Memory B cell (primary cell): ENCODE data around the gene NAA60.

Source experiments
- ATAC-seq: fragments of 150-1000 bp; cut with Tn5 transposase; 2 replicates; pipeline ENCODE4 v1.10.0; 2021; ENCODE audit warnings: low read depth, mild to moderate bottlenecking, moderate library complexity
- DNase-seq, 2 donors: peaks; one replicate each; pipeline ENCODE4 v3.0.0; 2022; ENCODE audit warnings: low spot score in 2 of 2
- H3K27ac Mint-ChIP-seq: one replicate; pipeline ENCODE4 v1.8.0; 2022; ENCODE audit warnings: mild to moderate bottlenecking, moderate library complexity, mixed read lengths
- H3K27me3 Mint-ChIP-seq: one replicate; pipeline ENCODE4 v1.8.0; 2022; ENCODE audit warnings: mixed read lengths
- H3K36me3 Mint-ChIP-seq: one replicate; pipeline ENCODE4 v1.8.0; 2022; ENCODE audit warnings: mild to moderate bottlenecking, mixed read lengths
- H3K4me1 Mint-ChIP-seq: one replicate; pipeline ENCODE4 v1.8.0; 2022; ENCODE audit warnings: mixed read lengths
- H3K4me3 Mint-ChIP-seq: one replicate; pipeline ENCODE4 v1.8.0; 2022; ENCODE audit warnings: mild to moderate bottlenecking, moderate library complexity, mixed read lengths
- H3K9me3 Mint-ChIP-seq: one replicate; pipeline ENCODE4 v1.8.0; 2022; ENCODE audit warnings: mixed read lengths

NAA60 gene

DNA sequence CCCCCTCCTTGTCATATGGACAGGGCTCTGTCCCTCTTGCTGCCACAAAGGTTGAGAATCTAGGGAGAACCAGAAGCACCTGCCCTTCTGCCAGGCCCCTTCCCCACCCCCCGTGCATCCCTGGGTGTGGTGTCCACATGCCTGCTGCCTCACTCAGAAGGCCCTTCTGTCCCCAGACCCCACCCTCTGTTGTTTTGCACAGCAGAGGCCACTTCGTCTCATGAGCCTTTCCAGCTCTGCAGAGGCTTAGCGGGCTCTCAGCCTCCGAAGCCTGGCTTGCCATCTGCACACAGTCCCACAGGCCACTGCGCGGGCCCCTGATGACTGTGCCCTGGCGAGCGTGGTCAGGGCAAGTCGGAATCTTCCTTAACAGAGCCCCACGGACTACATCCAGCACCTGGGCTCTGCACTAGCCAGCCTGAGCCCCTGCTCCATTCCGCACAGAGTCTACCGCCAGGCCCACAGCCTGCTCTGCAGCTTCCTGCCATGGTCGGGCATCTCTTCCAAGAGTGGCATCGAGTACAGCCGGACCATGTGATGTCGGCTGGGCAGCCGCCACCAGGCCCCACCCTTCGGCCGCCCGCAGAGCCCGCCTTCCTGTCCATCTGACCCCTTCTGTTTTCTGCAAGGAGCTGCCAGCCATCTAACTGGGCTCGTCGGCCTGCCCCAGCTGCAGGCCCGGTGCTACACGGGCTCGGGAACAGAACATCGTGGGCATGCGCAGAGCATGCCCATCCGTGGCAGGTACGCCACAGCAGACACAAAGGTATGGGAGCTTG lies 41.0 kb downstream of the NAA60 start:
- Mint-ChIP-seq H3K9me3 (no peaks in the 10 kb centered on the region), H3K36me3 (peaks cover 38% of the 10 kb centered on the region), H3K27me3 (no peaks in the 10 kb centered on the region), H3K4me3 (no peak overlapping the region), H3K4me1 (no peaks in the 10 kb centered on the region), H3K27ac (no peak overlapping the region)
- no peak for ATAC-seq
- DNase-seq = no peak

DNA sequence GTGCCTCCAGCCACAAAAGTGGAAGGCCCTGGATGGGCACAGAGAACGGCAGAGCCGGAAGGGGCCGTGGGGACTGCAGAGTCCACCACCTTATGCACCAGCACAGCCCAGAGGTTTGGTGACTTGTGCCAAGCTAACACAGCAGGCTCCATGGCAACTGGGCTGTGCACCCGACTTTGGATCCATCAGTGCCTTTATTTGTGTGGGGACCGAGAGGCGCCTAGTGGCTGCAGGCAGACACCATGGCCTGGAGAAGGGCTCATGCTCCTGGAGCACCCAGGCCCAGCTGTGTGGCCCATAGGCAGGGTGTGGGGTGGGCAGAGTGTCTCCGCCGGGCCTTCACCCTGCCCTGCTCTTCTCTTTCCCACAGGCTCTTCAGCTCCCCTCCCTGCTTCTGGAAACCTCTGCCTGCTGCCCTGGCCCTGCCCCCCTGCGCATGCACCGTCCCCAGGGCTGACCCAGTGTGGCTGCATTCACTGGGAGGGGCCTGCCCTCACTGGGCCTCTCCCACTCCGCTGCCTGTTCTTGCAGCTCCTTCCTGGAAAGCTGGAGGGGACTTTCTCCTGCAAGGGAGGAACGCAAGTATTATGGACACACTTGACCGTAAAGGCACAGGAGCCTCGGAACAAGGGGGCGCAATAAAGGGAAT lies 41.7 kb downstream of the NAA60 start:
- Mint-ChIP-seq H3K36me3 (peaks cover 36% of the 10 kb centered on the region), H3K4me3 (no peak overlapping the region), H3K27ac (no peak overlapping the region), H3K9me3 (no peaks in the 10 kb centered on the region), H3K4me1 (no peaks in the 10 kb centered on the region), H3K27me3 (no peaks in the 10 kb centered on the region)
- ATAC-seq = no peak
- DNase-seq = no peak

DNA sequence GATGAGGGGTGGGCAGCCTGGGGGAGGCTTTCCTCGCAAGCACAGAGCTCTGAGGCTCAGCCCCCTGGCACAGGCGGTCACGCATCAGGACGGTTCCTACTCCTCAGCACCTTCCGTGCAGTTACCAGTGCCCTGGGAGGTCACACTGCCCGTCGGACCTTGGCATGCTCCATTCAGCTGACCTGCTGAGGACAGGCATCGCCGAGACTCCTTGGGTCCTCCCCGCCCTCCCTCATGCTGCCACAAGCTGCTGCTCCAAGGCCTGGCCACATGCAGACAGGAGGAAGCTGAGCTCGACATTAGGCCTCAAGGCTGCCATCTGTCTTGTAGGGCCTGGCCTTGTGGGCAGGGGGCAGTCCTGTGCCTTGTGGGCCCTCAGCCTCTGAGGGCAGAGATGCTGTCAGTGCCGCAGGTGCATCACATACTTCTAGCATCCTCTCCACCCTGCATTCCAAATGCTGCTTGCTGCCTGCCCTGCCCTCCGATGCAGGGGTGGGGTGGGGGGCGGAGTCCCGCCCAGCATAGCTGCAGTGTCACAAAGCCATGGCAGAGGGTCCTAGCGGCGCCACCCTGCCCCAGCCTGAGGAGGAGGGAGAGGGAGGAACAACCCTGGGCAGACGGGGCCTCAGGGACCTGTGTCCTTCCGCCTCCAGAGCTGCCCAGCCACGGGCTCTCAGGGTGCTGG lies 42.5 kb downstream of the NAA60 start:
- Mint-ChIP-seq H3K9me3 (no peaks in the 10 kb centered on the region), H3K4me1 (no peaks in the 10 kb centered on the region), H3K27ac (no peak overlapping the region), H3K36me3 (peaks cover 36% of the 10 kb centered on the region), H3K4me3 (no peak overlapping the region), H3K27me3 (no peaks in the 10 kb centered on the region)
- DNase-seq = no peak
- ATAC-seq = no peak

DNA sequence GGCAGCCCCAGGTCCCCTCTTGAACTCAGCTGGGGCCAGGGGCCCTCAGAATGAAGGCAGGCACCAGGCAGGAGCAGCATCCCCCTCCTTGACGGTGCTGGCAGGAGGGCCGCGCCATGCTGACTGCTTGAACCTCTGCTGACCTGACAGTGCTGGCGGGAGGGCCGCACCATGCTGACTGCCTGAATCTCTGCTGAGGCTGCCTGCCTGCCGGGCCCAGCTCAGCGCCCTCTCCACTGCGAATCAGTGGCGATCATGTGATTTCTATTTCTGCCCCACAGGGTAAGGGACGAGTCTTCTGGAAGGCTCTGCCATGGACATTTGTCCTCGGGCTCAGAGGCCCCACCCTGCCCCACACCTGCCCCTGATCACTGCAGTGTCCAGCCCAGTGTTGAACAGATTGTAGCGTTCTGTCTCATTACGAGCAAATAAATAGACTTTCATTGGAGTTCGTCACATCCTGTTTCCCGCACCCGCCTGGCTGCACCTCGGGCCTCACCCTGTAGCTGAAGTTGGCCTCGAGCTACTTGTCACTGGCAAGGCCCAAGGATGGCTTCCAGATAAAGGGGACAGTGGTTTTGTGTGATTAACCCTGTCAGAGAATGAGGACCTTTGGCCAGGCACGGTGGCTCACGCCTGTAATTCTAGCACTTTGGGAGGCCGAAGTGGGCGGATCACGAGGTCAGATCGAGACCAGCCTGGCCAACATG lies 43.2 kb downstream of the NAA60 start:
- H3K4me3 Mint-ChIP-seq = no peak overlapping the region
- DNase-seq = no peak
- ATAC-seq = no peak
- H3K4me1 Mint-ChIP-seq = no peaks in the 10 kb centered on the region
- no peaks in the 10 kb centered on the region for H3K27me3 Mint-ChIP-seq
- peaks cover 29% of the 10 kb centered on the region for H3K36me3 Mint-ChIP-seq
- H3K9me3 Mint-ChIP-seq = no peaks in the 10 kb centered on the region
- no peak overlapping the region for H3K27ac Mint-ChIP-seq

DNA sequence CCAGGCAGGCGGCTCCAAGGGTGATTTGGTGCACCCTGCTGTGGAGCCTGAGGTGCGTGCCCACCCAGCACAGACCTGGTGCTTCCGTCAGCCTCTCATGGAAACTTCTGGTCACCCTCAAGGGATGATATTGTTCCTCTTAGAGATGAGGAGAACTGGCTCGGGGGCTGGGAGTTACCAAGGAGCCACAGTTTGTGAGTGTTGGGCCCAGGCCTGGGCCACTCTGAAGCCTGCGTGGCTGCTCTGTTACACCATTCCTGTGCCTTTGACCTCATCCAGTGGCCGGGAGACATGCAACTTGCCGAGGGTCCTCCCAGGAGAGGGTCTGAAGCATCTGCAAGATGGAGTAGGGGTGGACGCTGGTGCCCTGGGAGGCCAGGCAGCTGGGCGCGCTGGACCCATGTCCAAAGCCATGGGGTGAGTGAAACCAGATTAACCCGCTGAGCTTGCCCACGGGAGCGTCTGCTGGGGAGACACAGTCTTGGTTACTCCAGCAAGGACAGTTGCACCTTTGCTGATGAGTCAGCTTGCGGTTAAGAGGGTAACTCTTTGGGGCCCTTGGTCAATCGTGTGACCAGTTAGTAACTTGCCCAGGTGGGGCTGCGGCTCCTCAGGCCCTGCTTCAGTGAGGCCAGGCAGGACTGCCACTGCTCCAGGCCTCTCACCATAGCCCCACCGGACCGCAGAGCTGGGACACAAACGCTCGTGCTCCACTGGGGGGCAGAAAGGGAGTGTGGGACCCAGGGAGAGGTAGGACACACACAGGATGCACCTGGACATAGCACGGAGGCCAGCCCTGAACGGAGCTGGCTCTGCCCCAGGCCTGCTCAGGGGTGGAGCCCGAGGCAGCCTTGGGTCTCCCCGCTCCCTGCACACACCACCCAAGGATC lies 44.3 kb downstream of the NAA60 start:
- ATAC-seq = no peak
- Mint-ChIP-seq H3K4me3 (no peak overlapping the region), H3K4me1 (no peaks in the 10 kb centered on the region), H3K27me3 (no peaks in the 10 kb centered on the region), H3K36me3 (peaks cover 23% of the 10 kb centered on the region), H3K27ac (no peak overlapping the region), H3K9me3 (no peaks in the 10 kb centered on the region)
- no peak for DNase-seq

DNA sequence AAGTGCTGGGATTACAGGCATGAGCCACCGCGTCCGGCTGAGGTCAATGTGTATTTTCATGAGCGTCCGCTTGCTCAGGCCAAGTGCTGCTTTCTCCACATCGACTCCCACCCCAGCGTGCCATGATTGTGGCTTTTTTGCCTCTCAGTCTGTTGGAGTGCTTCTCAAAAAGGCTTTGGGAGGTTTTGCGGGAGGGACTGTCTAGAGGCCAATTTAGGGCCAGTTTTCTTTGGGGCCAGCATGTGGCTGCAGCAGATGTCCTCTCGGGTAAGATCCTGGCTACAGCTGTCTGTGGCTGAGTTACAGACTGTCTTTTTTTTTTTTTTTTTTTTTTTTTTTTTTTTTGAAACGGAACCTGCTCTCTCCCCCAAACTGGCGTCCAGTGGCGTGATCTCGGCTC lies 45.3 kb downstream of the NAA60 start:
- DNase-seq (no peak), ATAC-seq (no peak)
- H3K9me3 Mint-ChIP-seq = no peaks in the 10 kb centered on the region
- no peaks in the 10 kb centered on the region for H3K4me1 Mint-ChIP-seq
- no peaks in the 10 kb centered on the region for H3K27me3 Mint-ChIP-seq
- peaks cover 15% of the 10 kb centered on the region for H3K36me3 Mint-ChIP-seq
- no peak overlapping the region for H3K4me3 Mint-ChIP-seq
- no peak overlapping the region for H3K27ac Mint-ChIP-seq

DNA sequence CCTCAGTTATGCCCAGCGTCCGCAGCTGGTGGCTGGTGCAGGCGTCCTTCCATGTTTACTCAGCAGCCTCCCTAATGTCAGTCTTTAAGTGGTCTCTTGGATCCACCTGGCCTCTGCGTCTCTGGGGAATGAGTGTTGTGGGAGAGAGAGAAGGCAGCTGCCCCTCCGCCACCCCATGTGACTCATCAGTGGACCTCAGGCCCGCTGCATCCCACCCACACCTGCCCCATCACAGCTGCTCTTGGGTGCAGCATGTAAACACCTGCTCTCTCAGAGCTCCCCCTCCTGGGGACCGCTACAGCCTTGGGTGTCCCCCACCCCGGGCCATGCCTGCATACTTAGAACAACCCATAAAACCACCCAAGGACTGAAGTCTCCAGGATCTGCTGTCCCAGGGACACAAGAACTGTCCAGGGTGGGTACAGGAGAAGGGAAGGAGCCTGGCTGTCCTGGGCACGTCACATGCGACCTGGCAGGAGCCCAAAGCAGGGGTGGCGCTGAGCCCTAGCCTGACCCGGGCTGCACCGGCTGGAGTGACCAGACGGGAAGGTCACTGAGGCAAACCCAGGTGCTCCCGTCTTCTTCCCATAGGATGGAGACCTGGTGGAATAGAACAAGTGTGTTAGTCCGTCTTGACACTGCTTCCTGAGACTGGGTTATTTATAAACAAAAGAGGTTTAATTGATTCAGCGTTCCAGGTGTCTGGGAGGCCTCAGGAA lies 47.6 kb downstream of the NAA60 start:
- H3K4me1 Mint-ChIP-seq = no peaks in the 10 kb centered on the region
- H3K36me3 Mint-ChIP-seq = peaks cover 3% of the 10 kb centered on the region
- no peaks in the 10 kb centered on the region for H3K9me3 Mint-ChIP-seq
- H3K4me3 Mint-ChIP-seq = no peak overlapping the region
- no peak overlapping the region for H3K27ac Mint-ChIP-seq
- ATAC-seq (no peak), DNase-seq (no peak)
- H3K27me3 Mint-ChIP-seq = no peaks in the 10 kb centered on the region

DNA sequence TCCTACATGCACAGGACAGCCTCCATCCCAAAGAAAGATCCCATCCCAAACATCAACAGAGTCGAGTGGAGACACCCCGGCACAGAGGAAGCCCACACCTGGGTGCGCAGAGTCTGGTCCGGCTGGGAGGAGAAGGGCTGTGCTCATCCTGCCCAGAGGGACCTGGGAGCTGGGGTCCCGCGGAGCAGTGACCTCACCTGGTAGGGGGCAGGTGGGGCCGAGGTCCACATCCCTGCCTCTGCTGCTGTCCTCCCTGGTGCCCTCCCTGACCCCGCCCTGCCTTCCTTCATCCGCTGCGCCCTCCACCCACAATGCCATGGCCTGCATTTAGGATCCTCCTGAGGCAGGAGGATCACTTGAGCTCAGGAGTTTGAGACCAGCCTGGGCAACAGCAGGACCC lies 48.9 kb downstream of the NAA60 start:
- H3K9me3 Mint-ChIP-seq = no peaks in the 10 kb centered on the region
- no peaks in the 10 kb centered on the region for H3K27me3 Mint-ChIP-seq
- no peak overlapping the region for H3K4me3 Mint-ChIP-seq
- DNase-seq = no peak
- no peaks in the 10 kb centered on the region for H3K36me3 Mint-ChIP-seq
- no peaks in the 10 kb centered on the region for H3K4me1 Mint-ChIP-seq
- no peak for ATAC-seq
- H3K27ac Mint-ChIP-seq = no peak overlapping the region

DNA sequence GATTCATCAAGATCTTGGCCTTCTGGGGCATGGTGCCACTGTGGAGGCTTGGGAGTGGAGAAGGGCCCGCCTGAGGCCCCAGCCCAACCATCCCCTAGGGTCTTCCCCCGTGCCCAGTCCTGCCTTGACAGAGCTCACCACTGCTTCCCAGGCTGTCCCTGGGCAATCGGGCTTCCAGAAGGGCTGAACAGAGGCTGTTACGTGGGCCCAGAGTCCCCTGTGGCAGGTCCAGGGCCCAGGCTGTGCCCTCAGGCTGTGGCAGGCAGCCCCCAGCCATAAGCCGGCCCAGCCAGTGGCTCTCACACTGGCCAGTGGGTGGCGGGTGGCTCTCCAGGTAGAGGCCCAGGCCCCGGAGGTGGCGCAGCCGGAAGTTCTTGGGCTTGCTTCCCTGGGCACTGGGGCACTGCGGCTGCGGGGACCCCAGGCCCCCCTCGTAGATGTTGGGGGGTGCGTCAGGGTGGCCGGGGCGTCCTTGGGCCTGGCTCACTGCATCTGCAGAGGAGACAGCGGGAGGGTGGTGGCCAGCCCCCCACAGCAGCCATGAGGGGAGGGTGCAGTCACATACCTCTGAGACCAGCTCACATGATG lies 51.0 kb downstream of the NAA60 start:
- no peaks in the 10 kb centered on the region for H3K27me3 Mint-ChIP-seq
- DNase-seq (no peak), ATAC-seq (no peak)
- H3K4me3 Mint-ChIP-seq = no peak overlapping the region
- H3K4me1 Mint-ChIP-seq = peaks cover 2% of the 10 kb centered on the region
- no peak overlapping the region for H3K27ac Mint-ChIP-seq
- H3K36me3 Mint-ChIP-seq = no peaks in the 10 kb centered on the region
- H3K9me3 Mint-ChIP-seq = no peaks in the 10 kb centered on the region

DNA sequence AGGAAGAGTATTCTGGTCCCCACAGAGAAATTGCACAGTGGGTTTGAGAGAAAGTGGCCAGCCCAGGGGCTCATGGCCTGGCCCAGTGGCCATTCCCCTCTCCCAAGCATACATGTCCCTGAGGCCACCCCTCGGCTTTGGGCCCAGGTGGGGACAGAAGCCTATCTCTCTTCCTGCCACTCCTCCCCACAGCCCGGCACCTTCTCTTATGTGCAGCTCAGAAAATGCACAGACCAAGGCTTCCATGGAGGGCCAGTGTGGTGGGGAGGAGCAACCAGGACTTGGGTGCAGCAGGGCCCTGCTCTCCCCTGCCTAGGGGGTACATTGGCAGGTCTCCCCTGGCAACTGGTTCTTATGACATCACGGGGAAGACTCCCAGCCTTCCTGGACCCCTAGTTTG lies 51.7 kb downstream of the NAA60 start, which contains the start of gene C16orf90:
Gene C16orf90, minus strand, starts transcription at position 314 of the 400 bp plus-strand sequence. Its CDS starts 68 bp downstream, at position 246.
- no peaks in the 10 kb centered on the region for H3K27me3 Mint-ChIP-seq
- H3K4me1 Mint-ChIP-seq = peaks cover 6% of the 10 kb centered on the region
- no peak within 1 kb of the TSS for H3K27ac Mint-ChIP-seq
- H3K9me3 Mint-ChIP-seq = no peaks in the 10 kb centered on the region
- no peak within 1 kb of the TSS for H3K4me3 Mint-ChIP-seq
- ATAC-seq (no peak), DNase-seq (no peak)
- H3K36me3 Mint-ChIP-seq = no peaks in the 10 kb centered on the region

DNA sequence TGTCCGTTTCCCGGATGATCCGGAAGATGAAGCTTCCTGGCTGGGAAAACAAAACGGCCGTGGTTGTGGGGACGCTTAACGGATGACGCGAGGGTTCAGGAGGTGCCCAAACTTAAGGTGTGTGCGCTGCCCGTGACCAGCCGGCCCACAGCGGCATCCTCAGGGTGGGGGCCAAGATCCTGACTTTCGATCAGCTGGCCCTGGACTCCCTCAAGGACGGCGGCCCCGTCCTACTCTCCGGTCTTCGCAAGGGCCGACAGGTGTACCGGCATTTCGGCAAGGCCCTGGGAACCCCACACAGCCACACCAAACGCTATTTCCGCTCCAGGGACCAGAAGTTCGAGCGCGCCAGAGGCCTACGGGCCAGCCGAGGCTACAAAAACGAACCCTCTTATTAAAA lies 52.9 kb downstream of the NAA60 start:
- DNase-seq (no peak), ATAC-seq (no peak)
- Mint-ChIP-seq H3K27ac (no peak overlapping the region), H3K36me3 (no peaks in the 10 kb centered on the region), H3K27me3 (no peaks in the 10 kb centered on the region), H3K9me3 (no peaks in the 10 kb centered on the region), H3K4me3 (no peak overlapping the region), H3K4me1 (peaks cover 11% of the 10 kb centered on the region)

DNA sequence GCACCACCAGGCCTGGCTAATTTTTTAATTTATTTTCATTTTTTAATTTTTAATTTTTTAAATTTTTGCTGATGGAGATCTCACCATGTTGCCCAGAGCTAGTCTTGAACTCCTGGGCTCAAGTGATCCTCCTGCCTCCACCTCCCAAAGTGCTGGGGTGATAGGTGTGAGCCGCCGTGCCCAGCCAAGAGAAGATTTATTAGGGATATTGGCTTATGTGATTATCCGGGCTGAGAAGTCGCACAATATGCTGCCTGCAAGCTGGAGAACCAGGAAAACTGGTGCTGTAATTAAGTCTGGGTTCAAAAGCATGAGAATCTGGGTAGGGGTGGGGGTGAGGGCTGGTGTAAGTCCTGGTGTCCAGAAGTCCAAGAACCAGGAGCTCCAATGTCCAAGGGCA lies 54.3 kb downstream of the NAA60 start:
- no peaks in the 10 kb centered on the region for H3K36me3 Mint-ChIP-seq
- H3K9me3 Mint-ChIP-seq = no peaks in the 10 kb centered on the region
- no peak for ATAC-seq
- H3K27me3 Mint-ChIP-seq = no peaks in the 10 kb centered on the region
- no peak for DNase-seq
- H3K4me3 Mint-ChIP-seq = no peak overlapping the region
- H3K4me1 Mint-ChIP-seq = peaks cover 16% of the 10 kb centered on the region
- no peak overlapping the region for H3K27ac Mint-ChIP-seq
